A204.1 (cell line): Measurements from ENCODE around the gene TBC1D4.

Source experiments
- FAIRE-seq: peaks from 2 replicates; lab custom pipeline; 2012; peaks lifted over from hg19 to GRCh38; lab: Jason Lieb, UNC

The TBC1D4 gene

GRCh38 chr13:75485286-75486062 is 3.5 kb upstream of the TBC1D4 start:
- FAIRE-seq, result no peak

- no peak for FAIRE-seq
Measured at GRCh38 chr13:75482820-75483079, 781 bp upstream of the TBC1D4 start.

- no peak for FAIRE-seq
Measured at GRCh38 chr13:75481176-75482069, 546 bp downstream of the TBC1D4 start.

GRCh38 chr13:75480671-75481175 is 1.2 kb downstream of the TBC1D4 start:
- FAIRE-seq, result no peak

GRCh38 chr13:75479102-75479740 is 2.7 kb downstream of the TBC1D4 start:
- FAIRE-seq, result no peak

GRCh38 chr13:75478659-75479058 is 3.3 kb downstream of the TBC1D4 start:
- no peak for FAIRE-seq

GRCh38 chr13:75474956-75475355 is 7.0 kb downstream of the TBC1D4 start:
- no peak for FAIRE-seq

GRCh38 chr13:75473468-75473867 is 8.5 kb downstream of the TBC1D4 start:
- FAIRE-seq, result no peak

- FAIRE-seq, result no peak
Measured at GRCh38 chr13:75470676-75471075, 11.3 kb downstream of the TBC1D4 start.

- no peak for FAIRE-seq
Measured at GRCh38 chr13:75469047-75469446, 12.9 kb downstream of the TBC1D4 start.

GRCh38 chr13:75468602-75469001 is 13.4 kb downstream of the TBC1D4 start:
- FAIRE-seq, result no peak

GRCh38 chr13:75468098-75468497 is 13.9 kb downstream of the TBC1D4 start:
- no peak for FAIRE-seq

GRCh38 chr13:75467040-75467728 is 14.8 kb downstream of the TBC1D4 start:
- no peak for FAIRE-seq

- no peak for FAIRE-seq
Measured at GRCh38 chr13:75465236-75465635, 16.7 kb downstream of the TBC1D4 start.

GRCh38 chr13:75461314-75461713 is 20.7 kb downstream of the TBC1D4 start:
- FAIRE-seq, result no peak

- no peak for FAIRE-seq
Measured at GRCh38 chr13:75460644-75461043, 21.3 kb downstream of the TBC1D4 start.

GRCh38 chr13:75458696-75459422 is 23.1 kb downstream of the TBC1D4 start:
- no peak for FAIRE-seq

- no peak for FAIRE-seq
Measured at GRCh38 chr13:75455962-75456361, 26.0 kb downstream of the TBC1D4 start.

- FAIRE-seq, result no peak
Measured at GRCh38 chr13:75454497-75454896, 27.5 kb downstream of the TBC1D4 start.

- FAIRE-seq, result no peak
Measured at GRCh38 chr13:75452564-75452963, 29.4 kb downstream of the TBC1D4 start.

GRCh38 chr13:75447493-75447892 is 34.5 kb downstream of the TBC1D4 start:
- FAIRE-seq, result no peak

GRCh38 chr13:75446874-75447273 is 35.1 kb downstream of the TBC1D4 start:
- no peak for FAIRE-seq
